Transverse colon (tissue), 3 donors: ENCODE measurements around the gene SPATA13.

ENCODE experiments used
- POLR2A ChIP-seq: fragments of 450-650 bp; IDR thresholded peaks from one replicate; pipeline ENCODE4 v1.6.1; 2016; ENCODE audit warnings: antibody characterized with exemption, mild to moderate bottlenecking, moderate library complexity
- TF ChIP-seq, protein P1 (sequence below), 5 experiments: fragments of 200-600 bp in 3 of 5; fragments of 450-650 bp in 2 of 5; sonication (generic) in 3 of 5; IDR thresholded peaks; 1 replicate in 2 of 5; 2 replicates in 3 of 5; pipeline ENCODE4 v1.5.1; 2016 to 2017; ENCODE audit warnings: antibody characterized with exemption in 5 of 5, inconsistent platforms in 3 of 5, mild to moderate bottlenecking in 2 of 5, moderate library complexity in 1 of 5

DNA sequence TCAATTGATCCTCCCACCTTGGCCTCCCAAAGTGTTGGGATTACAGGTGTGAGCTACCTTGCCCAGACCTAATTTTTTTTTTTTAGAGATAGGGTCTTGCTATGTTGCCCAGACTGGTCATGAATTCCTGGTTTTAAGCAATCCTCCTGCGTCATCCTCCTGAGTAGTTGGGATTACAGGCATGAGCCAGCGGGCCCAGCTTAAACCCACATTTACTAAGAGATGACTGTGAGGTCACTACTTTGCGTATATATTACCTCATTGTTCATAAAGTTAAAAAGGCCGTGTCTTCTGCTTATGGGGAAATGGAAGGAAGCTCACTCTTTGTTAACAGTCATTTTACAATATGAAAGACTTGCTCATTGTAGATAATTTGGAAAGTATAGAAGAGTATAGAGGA, 109.3 kb downstream of the SPATA13 start:
- TF ChIP-seq, protein P1, sequence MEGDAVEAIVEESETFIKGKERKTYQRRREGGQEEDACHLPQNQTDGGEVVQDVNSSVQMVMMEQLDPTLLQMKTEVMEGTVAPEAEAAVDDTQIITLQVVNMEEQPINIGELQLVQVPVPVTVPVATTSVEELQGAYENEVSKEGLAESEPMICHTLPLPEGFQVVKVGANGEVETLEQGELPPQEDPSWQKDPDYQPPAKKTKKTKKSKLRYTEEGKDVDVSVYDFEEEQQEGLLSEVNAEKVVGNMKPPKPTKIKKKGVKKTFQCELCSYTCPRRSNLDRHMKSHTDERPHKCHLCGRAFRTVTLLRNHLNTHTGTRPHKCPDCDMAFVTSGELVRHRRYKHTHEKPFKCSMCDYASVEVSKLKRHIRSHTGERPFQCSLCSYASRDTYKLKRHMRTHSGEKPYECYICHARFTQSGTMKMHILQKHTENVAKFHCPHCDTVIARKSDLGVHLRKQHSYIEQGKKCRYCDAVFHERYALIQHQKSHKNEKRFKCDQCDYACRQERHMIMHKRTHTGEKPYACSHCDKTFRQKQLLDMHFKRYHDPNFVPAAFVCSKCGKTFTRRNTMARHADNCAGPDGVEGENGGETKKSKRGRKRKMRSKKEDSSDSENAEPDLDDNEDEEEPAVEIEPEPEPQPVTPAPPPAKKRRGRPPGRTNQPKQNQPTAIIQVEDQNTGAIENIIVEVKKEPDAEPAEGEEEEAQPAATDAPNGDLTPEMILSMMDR (IDR thresholded peaks at IDR 0.05) = no peak
- TF ChIP-seq POLR2A = no peak
